Gastroesophageal sphincter (tissue), 4 donors: Measurements from ENCODE around the gene NR6A1. TPM values are rescaled to one million over a fixed set of nuclear protein-coding genes. Genes with fewer than 3 reads are reported as not detected.

Experiments
- ATAC-seq: fragments of 150-250 bp; one replicate; pipeline ENCODE4 v1.9.1; 2016; ENCODE audit warnings: mild to moderate bottlenecking, moderate library complexity
- H3K27ac ChIP-seq, 4 donors: fragments of 200-600 bp; sonication (generic) in 3 of 4; 1 replicate in 3 of 4; 2 replicates in 1 of 4; pipeline ENCODE4 v1.5.1; 2016 to 2019
- H3K27me3 ChIP-seq: fragments of 200-600 bp; sonication (generic); one replicate; pipeline ENCODE4 v1.5.1; 2019
- H3K36me3 ChIP-seq, 2 donors: fragments of 200-600 bp; sonication (generic); one replicate each; pipeline ENCODE4 v1.5.1; 2019; ENCODE audit warnings: control low read depth in 1 of 2
- H3K4me1 ChIP-seq, 3 donors: fragments of 200-600 bp; sonication (generic); 1 replicate in 2 of 3; 2 replicates in 1 of 3; pipeline ENCODE4 v1.5.1; 2016 to 2019; ENCODE audit warnings: control low read depth in 2 of 3
- H3K4me3 ChIP-seq, 2 donors: fragments of 200-600 bp; sonication (generic); one replicate each; pipeline ENCODE4 v1.5.1; 2019; ENCODE audit warnings: mild to moderate bottlenecking in 1 of 2, moderate library complexity in 1 of 2
- H3K9me3 ChIP-seq, 3 donors: fragments of 200-600 bp; sonication (generic); one replicate each; pipeline ENCODE4 v1.5.1; 2017 to 2019; ENCODE audit warnings: control low read depth in 2 of 3
- EP300 ChIP-seq: sonication (generic); formaldehyde crosslinking; IDR thresholded peaks from one replicate; pipeline ENCODE4 v1.6.1; 2017; ENCODE audit warnings: antibody characterized with exemption, mild to moderate bottlenecking
- POLR2A ChIP-seq, 2 donors: fragments of 450-650 bp; IDR thresholded peaks; one replicate each; pipeline ENCODE4 v1.6.1; 2017; ENCODE audit warnings: antibody characterized with exemption in 2 of 2, mild to moderate bottlenecking in 2 of 2, moderate library complexity in 1 of 2
- POLR2AphosphoS5 ChIP-seq: sonication (generic); formaldehyde crosslinking; IDR thresholded peaks from one replicate; pipeline ENCODE4 v1.6.1; 2017; ENCODE audit warnings: antibody characterized with exemption
- WGBS, 2 donors: methylation state at CpG; one replicate each; pipeline ENCODE4 v1.1.5; 2018; ENCODE audit warnings: low coverage in 1 of 2; 5-methylcytosine and 5-hydroxymethylcytosine counted together
- total RNA-seq, 4 donors: library from RNA; depleted of rRNA; stranded (reverse); fragments of >200 nt; gene quantifications; one replicate each; pipeline ENCODE4 v1.1.0, GENCODE V29; 2016
- TF ChIP-seq, protein P1 (sequence below), 4 experiments: fragments of 200-600 bp in 2 of 4; fragments of 450-650 bp in 2 of 4; sonication (generic) in 1 of 4; IDR thresholded peaks; one replicate each; pipeline ENCODE4 v1.5.1; 2017 to 2019; ENCODE audit warnings: antibody characterized with exemption in 4 of 4, mild to moderate bottlenecking in 2 of 4, moderate library complexity in 2 of 4

The NR6A1 gene
- 1 to 10 TPM in 1 of 4 donors, under 1 TPM in 3; 0.16 to 4.4 (median 0.62) TPM for total RNA-seq

DNA sequence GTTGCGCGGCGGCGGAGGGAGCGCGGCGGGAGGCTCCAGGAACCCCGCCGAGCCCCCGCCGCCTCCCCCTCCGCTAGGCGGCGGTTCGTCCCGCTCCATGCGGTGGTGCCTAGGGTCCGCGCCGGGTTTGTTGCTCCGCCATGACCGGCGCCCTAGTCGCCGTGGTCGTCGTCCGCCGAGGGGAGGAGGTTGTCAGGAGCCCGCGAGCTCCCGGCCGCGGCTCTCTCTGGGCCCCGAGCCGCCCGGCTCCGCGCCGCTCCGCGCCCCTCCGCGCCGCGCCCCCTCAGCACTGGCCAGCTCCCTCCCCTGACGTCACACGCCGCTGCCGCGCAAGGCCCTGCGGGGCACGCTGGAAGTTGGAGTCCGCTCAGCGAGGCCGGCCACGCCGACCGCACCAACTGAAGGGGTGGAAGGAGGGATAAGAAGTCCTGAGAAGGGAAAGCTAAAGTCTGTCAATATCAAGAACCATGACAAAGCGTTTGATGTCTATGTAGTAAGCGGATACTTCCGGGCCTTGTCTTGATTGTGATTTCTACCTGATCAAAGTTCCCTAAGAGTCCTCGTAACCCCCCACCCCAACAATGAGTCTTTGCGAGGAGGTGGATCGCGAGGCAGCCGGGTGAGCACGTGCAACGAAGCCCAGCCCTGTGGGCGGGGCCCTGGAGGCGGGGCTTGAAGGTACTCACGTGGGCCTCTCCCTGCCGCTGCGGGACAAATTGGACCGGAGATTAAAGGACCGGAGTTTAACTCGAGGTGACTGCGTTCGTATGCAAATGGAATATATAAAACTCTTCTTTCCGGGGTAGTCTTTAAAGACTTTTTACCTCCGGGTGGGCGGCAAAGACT, at the start of gene NR6A1:
NR6A1 (minus strand) TSS at position 291 of the 846 bp plus-strand sequence.
- peak within 1 kb of the TSS; percentile 61 to 75 for H3K4me3 ChIP-seq
- ATAC-seq: peak; percentile 96
- H3K27me3 ChIP-seq: peaks cover 48% of the 10 kb centered on the region
- no peak for TF ChIP-seq POLR2AphosphoS5
- no peak for TF ChIP-seq EP300
- TF ChIP-seq, protein P1, sequence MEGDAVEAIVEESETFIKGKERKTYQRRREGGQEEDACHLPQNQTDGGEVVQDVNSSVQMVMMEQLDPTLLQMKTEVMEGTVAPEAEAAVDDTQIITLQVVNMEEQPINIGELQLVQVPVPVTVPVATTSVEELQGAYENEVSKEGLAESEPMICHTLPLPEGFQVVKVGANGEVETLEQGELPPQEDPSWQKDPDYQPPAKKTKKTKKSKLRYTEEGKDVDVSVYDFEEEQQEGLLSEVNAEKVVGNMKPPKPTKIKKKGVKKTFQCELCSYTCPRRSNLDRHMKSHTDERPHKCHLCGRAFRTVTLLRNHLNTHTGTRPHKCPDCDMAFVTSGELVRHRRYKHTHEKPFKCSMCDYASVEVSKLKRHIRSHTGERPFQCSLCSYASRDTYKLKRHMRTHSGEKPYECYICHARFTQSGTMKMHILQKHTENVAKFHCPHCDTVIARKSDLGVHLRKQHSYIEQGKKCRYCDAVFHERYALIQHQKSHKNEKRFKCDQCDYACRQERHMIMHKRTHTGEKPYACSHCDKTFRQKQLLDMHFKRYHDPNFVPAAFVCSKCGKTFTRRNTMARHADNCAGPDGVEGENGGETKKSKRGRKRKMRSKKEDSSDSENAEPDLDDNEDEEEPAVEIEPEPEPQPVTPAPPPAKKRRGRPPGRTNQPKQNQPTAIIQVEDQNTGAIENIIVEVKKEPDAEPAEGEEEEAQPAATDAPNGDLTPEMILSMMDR (IDR thresholded peaks at IDR 0.05): peak in 2 of 4 experiments; percentile 34 to 72
- TF ChIP-seq POLR2A (IDR thresholded peaks at IDR 0.05): peak in 1 of 2 donors; percentile 24
- H3K4me1 ChIP-seq: peaks cover 0 to 35% (median 7%) of the 10 kb centered on the region in 3 donors
- no peaks in the 10 kb centered on the region for H3K36me3 ChIP-seq
- H3K9me3 ChIP-seq: no peaks in the 10 kb centered on the region
- H3K27ac ChIP-seq: peak within 1 kb of the TSS in 3 of 4 donors; percentile 74 to 81 (median 74)
- WGBS, 2 donors: 0% methylated on average over 6 of the region's 82 CpGs; no CpG with 5 or more reads in 1 of the 2 donors

DNA sequence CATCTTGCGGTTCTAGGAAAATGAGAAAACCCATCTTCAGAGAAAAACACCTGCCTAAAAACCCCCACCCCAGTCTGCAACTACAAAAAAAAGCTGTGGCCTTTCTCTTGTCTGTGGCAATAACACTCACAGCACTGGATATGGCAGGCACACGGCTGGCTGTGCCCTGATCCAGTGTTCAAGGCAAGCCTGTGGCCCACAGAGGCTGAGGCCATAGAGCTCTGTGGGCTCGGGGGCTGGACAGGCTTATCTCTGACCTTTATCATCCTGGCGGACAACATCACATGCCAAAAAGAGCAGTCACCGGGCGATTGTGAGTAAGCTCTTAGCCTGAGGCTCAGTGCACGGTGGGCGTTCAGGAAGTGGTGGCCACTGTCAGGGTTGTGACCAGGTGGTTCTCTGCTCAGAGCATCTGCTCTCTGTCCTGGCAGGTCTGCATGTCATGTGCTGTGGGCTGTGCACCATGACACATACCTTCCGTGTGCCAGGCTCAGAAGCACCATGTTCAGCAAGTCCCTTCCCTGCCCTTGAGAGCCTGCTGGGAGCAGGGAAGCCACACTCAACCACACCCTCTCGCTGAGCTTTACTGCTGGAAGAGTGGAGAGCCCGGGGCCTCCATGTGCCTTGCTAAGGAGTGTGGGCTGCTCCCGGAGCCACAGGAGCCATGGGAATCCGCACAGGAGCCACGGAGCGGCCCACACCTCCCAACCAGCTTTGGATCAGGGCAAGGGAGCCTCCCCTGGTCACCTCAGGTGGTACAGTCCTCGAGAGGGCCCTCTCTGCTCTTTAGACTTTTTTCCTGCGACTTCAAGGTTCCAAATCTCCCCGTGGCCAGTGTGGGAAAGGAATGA, 47.5 kb upstream of the NR6A1 start:
- H3K4me1 ChIP-seq: peaks cover 0 to 7% (median under 1%) of the 10 kb centered on the region in 3 donors
- no peak overlapping the region for H3K4me3 ChIP-seq
- H3K9me3 ChIP-seq: no peaks in the 10 kb centered on the region
- TF ChIP-seq POLR2A (IDR thresholded peaks at IDR 0.05) (no peak), EP300 (no peak), POLR2AphosphoS5 (no peak)
- TF ChIP-seq, protein P1 (IDR thresholded peaks at IDR 0.05): no peak
- no peak overlapping the region for H3K27ac ChIP-seq
- no peaks in the 10 kb centered on the region for H3K36me3 ChIP-seq
- no peaks in the 10 kb centered on the region for H3K27me3 ChIP-seq
- ATAC-seq: no peak
- 80 to 83% methylated on average over 4 to 7 of the region's 18 CpGs for WGBS, 2 donors

DNA sequence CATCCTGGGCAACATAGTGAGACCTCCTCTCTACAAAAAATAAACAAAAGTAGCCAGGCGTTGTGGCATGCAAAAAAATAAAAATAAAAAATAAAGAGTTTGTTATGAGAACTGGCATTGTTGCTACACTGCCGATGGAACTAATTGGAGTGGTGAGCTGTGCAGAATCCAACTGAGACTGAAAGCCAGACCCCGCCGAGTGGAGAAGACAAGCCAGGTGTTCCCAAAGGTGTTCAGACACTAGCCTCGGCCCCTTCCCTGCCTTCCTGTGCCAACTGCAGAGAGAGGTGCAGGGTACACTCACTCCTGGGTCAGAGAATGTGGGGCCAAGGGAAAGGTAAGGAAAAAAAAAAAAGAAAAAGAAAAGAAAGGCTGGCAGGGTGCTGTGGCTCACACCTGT, 44.5 kb upstream of the NR6A1 start:
- Histone ChIP-seq H3K4me3 (no peak overlapping the region), H3K36me3 (peaks cover 0 to under 1% of the 10 kb centered on the region in 2 donors), H3K27ac (no peak overlapping the region), H3K4me1 (peaks cover 0 to 37% (median 30%) of the 10 kb centered on the region in 3 donors), H3K27me3 (no peaks in the 10 kb centered on the region), H3K9me3 (no peaks in the 10 kb centered on the region)
- TF ChIP-seq POLR2A (IDR thresholded peaks at IDR 0.05) (no peak), EP300 (no peak), POLR2AphosphoS5 (no peak)
- TF ChIP-seq, protein P1 (IDR thresholded peaks at IDR 0.05): no peak
- no peak for ATAC-seq
- 76 to 84% methylated on average over 3 to 5 of the region's 5 CpGs for WGBS, 2 donors

DNA sequence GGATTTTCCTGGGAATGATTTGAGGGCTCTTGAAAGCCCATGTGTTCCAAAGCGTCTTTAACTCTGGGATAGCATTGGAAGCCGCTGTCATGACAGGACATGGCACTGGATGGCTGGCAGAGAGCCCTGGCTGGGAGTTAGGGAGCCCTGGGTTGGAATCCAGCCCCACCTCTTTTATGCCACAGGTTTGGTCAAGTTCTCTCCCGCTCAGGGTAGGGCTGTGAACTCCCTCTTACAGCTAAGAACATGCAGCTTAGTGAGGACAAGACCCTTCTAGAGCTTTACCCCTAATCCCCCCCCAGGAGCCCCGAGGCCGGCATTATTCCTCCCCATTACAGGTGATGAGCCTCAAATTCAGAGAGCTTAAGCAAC, 43.0 kb upstream of the NR6A1 start:
- TF ChIP-seq POLR2A (IDR thresholded peaks at IDR 0.05) (no peak), EP300 (no peak), POLR2AphosphoS5 (no peak)
- TF ChIP-seq, protein P1 (IDR thresholded peaks at IDR 0.05): no peak
- H3K27ac ChIP-seq: peak overlapping the region in 2 of 4 donors; percentile 11 to 84
- WGBS, 2 donors: 80% methylated on average over 1 of the region's 5 CpGs; no CpG with 5 or more reads in 1 of the 2 donors

More for the DNA sequence above, 43.0 kb upstream of the NR6A1 start:
- Histone ChIP-seq H3K4me1 (peaks cover 0 to 41% (median 30%) of the 10 kb centered on the region in 3 donors), H3K27me3 (no peaks in the 10 kb centered on the region), H3K4me3 (no peak overlapping the region), H3K9me3 (no peaks in the 10 kb centered on the region), H3K36me3 (peaks cover 0 to 15% of the 10 kb centered on the region in 2 donors)
- no peak for ATAC-seq
